B cell (primary cell): ENCODE data around the gene CD59.
"Not testable (repeated sequence)": the region's sequence is repeated elsewhere in the genome, so short reads cannot be mapped to it uniquely, and the experiment has no call there.

ENCODE experiments used
- CTCF ChIP-seq: fragments of 200-600 bp; IDR thresholded peaks from one replicate; pipeline ENCODE4 v1.8.0; 2022; ENCODE audit warnings: antibody characterized with exemption, mild to moderate bottlenecking
- EZH2 ChIP-seq: IDR thresholded peaks from 2 replicates; pipeline ENCODE4 v1.6.1; 2012; ENCODE audit warnings: borderline replicate concordance, low read depth, mild to moderate bottlenecking, moderate library complexity, low read length; ENCODE audit not compliant: insufficient read depth, poor library complexity, severe bottlenecking

GRCh38 chr11:33707831-33708230 is 28.4 kb downstream of the CD59 start:
- not testable (repeated sequence) for TF ChIP-seq CTCF, EZH2
